Natural killer cell (primary cell): ENCODE results near the gene ATXN10. TPM values are rescaled to one million over a fixed set of nuclear protein-coding genes. Genes with fewer than 3 reads are reported as not detected.

Experiments
- ATAC-seq, 3 donors: fragments of 150-1000 bp in 2 of 3; fragments of 200-7000 bp in 1 of 3; cut with Tn5 transposase; 1 replicate in 1 of 3; 2 replicates in 2 of 3; pipeline ENCODE4 v1.10.0; 2021; ENCODE audit warnings: mild to moderate bottlenecking in 2 of 3, moderate library complexity in 2 of 3
- DNase-seq, 2 donors: peaks; one replicate each; pipeline versions ENCODE4 v3.0.0 to v3.0.0-alpha.2; 2013 to 2021; ENCODE audit warnings: mixed read lengths in 1 of 2
- H3K27ac ChIP-seq: one replicate; pipeline ENCODE4 v1.5.1; 2013; ENCODE audit warnings: mild to moderate bottlenecking, low read length
- H3K27me3 ChIP-seq: one replicate; pipeline ENCODE4 v1.6.1; 2013; ENCODE audit warnings: low read length; ENCODE audit not compliant: control insufficient read depth, insufficient read depth
- H3K36me3 ChIP-seq: one replicate; pipeline ENCODE4 v1.6.1; 2013; ENCODE audit warnings: low read length; ENCODE audit not compliant: control insufficient read depth, insufficient read depth
- H3K4me1 ChIP-seq: one replicate; pipeline ENCODE4 v1.6.1; 2013; ENCODE audit warnings: low read length; ENCODE audit not compliant: control insufficient read depth, insufficient read depth
- H3K4me3 ChIP-seq: one replicate; pipeline ENCODE4 v1.5.1; 2013; ENCODE audit warnings: low read length
- H3K9me3 ChIP-seq: one replicate; pipeline ENCODE4 v1.6.1; 2013; ENCODE audit warnings: low read length; ENCODE audit not compliant: control insufficient read depth, insufficient read depth
- H3K27ac Mint-ChIP-seq, 2 donors: one replicate each; pipeline ENCODE4 v1.8.0; 2022; ENCODE audit warnings: mild to moderate bottlenecking in 2 of 2, mixed read lengths in 2 of 2, moderate library complexity in 1 of 2
- H3K27me3 Mint-ChIP-seq, 2 donors: one replicate each; pipeline ENCODE4 v1.8.0; 2022; ENCODE audit warnings: low read depth in 2 of 2, mixed read lengths in 2 of 2
- H3K36me3 Mint-ChIP-seq: one replicate; pipeline ENCODE4 v1.8.0; 2022; ENCODE audit warnings: mixed read lengths
- H3K4me1 Mint-ChIP-seq, 2 donors: one replicate each; pipeline ENCODE4 v1.8.0; 2022; ENCODE audit warnings: mixed read lengths in 2 of 2
- H3K4me3 Mint-ChIP-seq: one replicate; pipeline ENCODE4 v1.8.0; 2022; ENCODE audit warnings: mild to moderate bottlenecking, moderate library complexity, mixed read lengths
- H3K9me3 Mint-ChIP-seq, 2 donors: one replicate each; pipeline ENCODE4 v1.8.0; 2022; ENCODE audit warnings: mixed read lengths in 2 of 2
- WGBS: methylation state at CpG from one replicate; pipeline ENCODE4 v1.1.7; 2013; ENCODE audit warnings: missing lambda C conversion rate; ENCODE audit not compliant: insufficient coverage; 5-methylcytosine and 5-hydroxymethylcytosine counted together
- intact Hi-C: fragments of 100-400 bp; cut with micrococcal nuclease; formaldehyde crosslinking; loops from one replicate; pipeline ENCODE4 v1.14.2; 2022
- total RNA-seq, 4 donors: library from RNA; stranded (reverse); fragments of 120-200 nt in 1 of 4; gene quantifications; one replicate each; pipeline versions ENCODE4 v1.2.3 to v1.2.4, GENCODE V29; 2013 to 2022
- TF ChIP-seq, protein P1 (sequence below): fragments of 200-600 bp; IDR thresholded peaks from one replicate; pipeline ENCODE4 v1.8.0; 2022; ENCODE audit warnings: antibody characterized with exemption

Gene ATXN10
- total RNA-seq, 3 donors from 2014 or later (not counting 1 experiment from before 2014, with no cell fraction given), result 79.3 to 90.5 (median 88.8) TPM

- H3K27ac ChIP-seq, result no peak overlapping the region
- Mint-ChIP-seq H3K27ac (no peak overlapping the region), H3K4me3 (no peak overlapping the region), H3K9me3 (no peaks in the 10 kb centered on the region), H3K4me1 (peaks cover 5 to 21% of the 10 kb centered on the region in 2 donors), H3K27me3 (no peaks in the 10 kb centered on the region), H3K36me3 (no peaks in the 10 kb centered on the region)
- H3K36me3 ChIP-seq, result peaks cover 4% of the 10 kb centered on the region
- TF ChIP-seq, protein P1, sequence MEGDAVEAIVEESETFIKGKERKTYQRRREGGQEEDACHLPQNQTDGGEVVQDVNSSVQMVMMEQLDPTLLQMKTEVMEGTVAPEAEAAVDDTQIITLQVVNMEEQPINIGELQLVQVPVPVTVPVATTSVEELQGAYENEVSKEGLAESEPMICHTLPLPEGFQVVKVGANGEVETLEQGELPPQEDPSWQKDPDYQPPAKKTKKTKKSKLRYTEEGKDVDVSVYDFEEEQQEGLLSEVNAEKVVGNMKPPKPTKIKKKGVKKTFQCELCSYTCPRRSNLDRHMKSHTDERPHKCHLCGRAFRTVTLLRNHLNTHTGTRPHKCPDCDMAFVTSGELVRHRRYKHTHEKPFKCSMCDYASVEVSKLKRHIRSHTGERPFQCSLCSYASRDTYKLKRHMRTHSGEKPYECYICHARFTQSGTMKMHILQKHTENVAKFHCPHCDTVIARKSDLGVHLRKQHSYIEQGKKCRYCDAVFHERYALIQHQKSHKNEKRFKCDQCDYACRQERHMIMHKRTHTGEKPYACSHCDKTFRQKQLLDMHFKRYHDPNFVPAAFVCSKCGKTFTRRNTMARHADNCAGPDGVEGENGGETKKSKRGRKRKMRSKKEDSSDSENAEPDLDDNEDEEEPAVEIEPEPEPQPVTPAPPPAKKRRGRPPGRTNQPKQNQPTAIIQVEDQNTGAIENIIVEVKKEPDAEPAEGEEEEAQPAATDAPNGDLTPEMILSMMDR, result no peak
- H3K4me1 ChIP-seq, result no peaks in the 10 kb centered on the region
- DNase-seq (no peak), ATAC-seq (no peak)
- H3K27me3 ChIP-seq, result no peaks in the 10 kb centered on the region
- H3K9me3 ChIP-seq, result no peaks in the 10 kb centered on the region
- 97% methylated on average over 2 of the region's 2 CpGs for WGBS
- intact Hi-C loops, result no loop called here
- H3K4me3 ChIP-seq, result no peak overlapping the region
Measured at GRCh38 chr22:45831394-45831793, 159.8 kb downstream of the ATXN10 start.

DNA sequence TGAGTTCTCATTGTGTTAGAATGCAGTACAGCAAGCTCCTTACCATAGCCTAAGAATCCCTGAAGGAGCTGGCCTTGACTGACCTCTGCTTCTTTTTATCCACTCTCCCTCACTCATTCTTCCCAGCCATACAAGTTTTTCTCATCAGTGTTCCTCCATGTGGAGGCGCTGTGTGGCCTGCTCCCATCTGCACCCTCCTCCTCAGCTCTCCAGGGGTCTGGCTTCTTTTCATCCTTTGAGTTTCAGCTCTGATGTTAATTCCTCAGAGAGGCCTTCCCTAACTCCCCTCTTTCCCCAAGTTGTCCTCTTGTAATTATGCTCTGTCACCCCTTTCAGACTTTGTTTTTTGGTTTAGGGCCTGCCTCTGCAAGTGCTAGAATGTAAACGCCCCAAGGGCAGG lies 160.5 kb downstream of the ATXN10 start:
- Mint-ChIP-seq H3K27ac (no peak overlapping the region), H3K9me3 (no peaks in the 10 kb centered on the region), H3K4me1 (peaks cover 5 to 21% of the 10 kb centered on the region in 2 donors), H3K4me3 (no peak overlapping the region), H3K27me3 (no peaks in the 10 kb centered on the region), H3K36me3 (no peaks in the 10 kb centered on the region)
- ATAC-seq (no peak), DNase-seq (no peak)
- Histone ChIP-seq H3K4me1 (no peaks in the 10 kb centered on the region), H3K9me3 (no peaks in the 10 kb centered on the region), H3K27ac (no peak overlapping the region), H3K4me3 (no peak overlapping the region), H3K27me3 (no peaks in the 10 kb centered on the region), H3K36me3 (peaks cover 4% of the 10 kb centered on the region)
- 98% methylated on average over 2 of the region's 2 CpGs for WGBS
- TF ChIP-seq, protein P1, result no peak
- intact Hi-C loops, result no loop called here

DNA sequence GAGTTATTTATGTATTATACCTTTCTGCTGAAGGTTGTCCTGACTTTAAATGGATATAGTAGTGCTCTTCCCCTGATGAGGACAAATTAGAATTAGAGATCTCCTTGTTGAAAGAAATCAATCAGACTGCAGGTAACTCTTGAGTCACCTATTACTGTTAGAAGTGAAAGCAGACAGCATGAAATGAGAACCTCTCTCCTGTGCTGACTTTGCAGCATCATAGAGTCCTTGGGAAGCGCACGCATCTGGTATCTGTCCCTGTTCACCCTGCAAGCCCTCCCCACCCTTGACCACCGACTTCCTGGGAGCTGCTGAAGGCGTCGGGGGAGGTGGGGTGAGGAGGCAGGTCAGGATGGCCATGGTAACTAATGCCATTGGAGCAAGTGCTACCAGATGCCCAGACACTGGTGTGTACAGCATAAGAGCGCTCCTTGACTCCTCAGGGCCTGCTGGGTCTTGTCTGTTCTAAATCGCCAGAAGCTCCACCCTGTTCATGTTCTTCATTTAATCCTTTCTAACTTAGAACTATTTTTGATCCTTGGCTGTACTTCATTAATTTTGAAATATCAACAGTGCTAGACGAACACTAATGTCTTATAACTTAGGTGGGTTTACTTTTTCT lies 161.4 kb downstream of the ATXN10 start:
- Histone ChIP-seq H3K27me3 (no peaks in the 10 kb centered on the region), H3K4me1 (no peaks in the 10 kb centered on the region), H3K36me3 (peaks cover 4% of the 10 kb centered on the region), H3K27ac (no peak overlapping the region), H3K9me3 (no peaks in the 10 kb centered on the region), H3K4me3 (no peak overlapping the region)
- 93% methylated on average over 7 of the region's 8 CpGs for WGBS
- ATAC-seq (no peak), DNase-seq (no peak)
- no peaks in the 10 kb centered on the region for H3K27me3 Mint-ChIP-seq
- H3K27ac Mint-ChIP-seq, result no peak overlapping the region
- peaks cover 5 to 21% of the 10 kb centered on the region in 2 donors for H3K4me1 Mint-ChIP-seq
- TF ChIP-seq, protein P1, result no peak
- no peaks in the 10 kb centered on the region for H3K36me3 Mint-ChIP-seq
- H3K4me3 Mint-ChIP-seq, result no peak overlapping the region
- intact Hi-C loops, result no loop called here
- H3K9me3 Mint-ChIP-seq, result no peaks in the 10 kb centered on the region

- Histone ChIP-seq H3K36me3 (peaks cover 4% of the 10 kb centered on the region), H3K27ac (no peak overlapping the region), H3K9me3 (no peaks in the 10 kb centered on the region), H3K27me3 (no peaks in the 10 kb centered on the region), H3K4me1 (no peaks in the 10 kb centered on the region), H3K4me3 (no peak overlapping the region)
- no peak for DNase-seq
- Mint-ChIP-seq H3K4me3 (no peak overlapping the region), H3K9me3 (no peaks in the 10 kb centered on the region), H3K36me3 (no peaks in the 10 kb centered on the region), H3K4me1 (peaks cover 5 to 21% of the 10 kb centered on the region in 2 donors), H3K27me3 (no peaks in the 10 kb centered on the region), H3K27ac (no peak overlapping the region)
- TF ChIP-seq, protein P1, result no peak
- ATAC-seq, result no peak
- 90% methylated on average over 14 of the region's 14 CpGs for WGBS
- intact Hi-C loops, result no loop called here
Measured at GRCh38 chr22:45833613-45834012, 162.0 kb downstream of the ATXN10 start.
